Left lung (tissue), 10 donors: ENCODE results near the gene MTX1. TPM values are rescaled to one million over a fixed set of nuclear protein-coding genes. Genes with fewer than 3 reads are reported as not detected.
A peak's percentile ranks its signal among the peaks of the same experiment; 100 is the strongest.
"Not testable (repeated sequence)": the region's sequence is repeated elsewhere in the genome, so short reads cannot be mapped to it uniquely, and the experiment has no call there.

Experiments used
- ATAC-seq: fragments of 200-7000 bp; cut with Tn5 transposase; one replicate; pipeline ENCODE4 v1.9.1; 2020; ENCODE audit warnings: moderate library complexity
- DNase-seq, 4 donors: peaks; one replicate each; pipeline ENCODE4 v3.0.0-alpha.2; 2013 to 2020
- H3K27ac ChIP-seq, 2 donors: fragments of 200-600 bp; sonication (generic) in 1 of 2; one replicate each; pipeline versions ENCODE4 v1.5.0 to v1.8.0; 2020 to 2021
- H3K27me3 ChIP-seq, 2 donors: fragments of 200-600 bp; sonication (generic) in 1 of 2; one replicate each; pipeline versions ENCODE4 v1.5.0 to v1.8.0; 2020 to 2021
- H3K36me3 ChIP-seq, 2 donors: fragments of 200-600 bp; sonication (generic) in 1 of 2; one replicate each; pipeline versions ENCODE4 v1.5.0 to v1.8.0; 2020 to 2021
- H3K4me1 ChIP-seq, 2 donors: fragments of 200-600 bp; one replicate each; pipeline ENCODE4 v1.8.0; 2021
- H3K4me3 ChIP-seq, 2 donors: fragments of 200-600 bp; sonication (generic) in 1 of 2; one replicate each; pipeline versions ENCODE4 v1.5.0 to v1.8.0; 2020 to 2021; ENCODE audit warnings: mild to moderate bottlenecking in 1 of 2
- H3K9me3 ChIP-seq, 2 donors: fragments of 200-600 bp; sonication (generic) in 1 of 2; one replicate each; pipeline versions ENCODE4 v1.5.0 to v1.8.0; 2020 to 2021
- intact Hi-C, 2 donors: fragments of 100-400 bp; cut with DNase I; formaldehyde crosslinking; loops; one replicate each; pipeline versions ENCODE4 v1.11.2 to v1.14.2; 2022
- polyA plus RNA-seq, 6 donors: library from polyadenylated mRNA; unstranded; fragments of 120-200 nt; gene quantifications; one replicate each; pipeline ENCODE4 v1.2.1, GENCODE V29; 2013; ENCODE audit not compliant: insufficient read length in 6 of 6
- total RNA-seq, 2 donors: library from RNA; stranded (reverse); fragmentation: NEBNext Ultra II Directional; extraction: Animal tissue kit (Norgen Biotek cat#: 25700); gene quantifications; one replicate each; pipeline ENCODE4 v1.2.1, GENCODE V29; 2021
- TF ChIP-seq, protein P1 (sequence below), 2 donors: fragments of 200-600 bp; sonication (generic) in 1 of 2; IDR thresholded peaks; one replicate each; pipeline versions ENCODE4 v1.5.0 to v1.8.0; 2021; ENCODE audit warnings: antibody characterized with exemption in 2 of 2
- donor health status: DM: no; HTN: yes; CAD: no.
- donor health status: DM: no; HTN: no; CAD: no.

MTX1 gene
- total and polyA plus RNA-seq, 8 donors: 28.6 to 45.5 (median 31.1) TPM

DNA sequence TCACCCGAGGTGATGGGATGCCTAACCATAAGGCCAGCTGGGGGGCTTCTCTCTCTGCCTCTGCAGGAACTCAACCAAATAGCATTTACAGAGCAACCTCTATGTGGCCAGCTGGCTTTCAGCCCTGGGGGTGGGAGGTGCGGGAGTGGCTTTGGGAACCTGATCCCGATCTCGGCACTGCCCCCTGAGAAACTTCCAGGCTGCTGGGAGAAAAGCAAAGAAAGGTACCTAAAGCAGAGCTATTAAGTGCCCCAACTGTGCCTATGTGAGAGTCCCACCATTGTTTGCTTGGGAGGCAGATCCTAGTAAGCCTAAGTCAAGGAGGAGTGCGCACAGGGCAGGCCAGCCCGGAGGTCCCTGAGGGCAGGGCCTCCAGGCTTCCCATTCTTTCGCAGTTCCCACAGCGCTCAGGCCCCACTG lies 42.4 kb upstream of the MTX1 start:
- Histone ChIP-seq H3K4me1 (peaks cover 4 to 21% of the 10 kb centered on the region in 2 donors), H3K27me3 (peaks cover 0 to 12% of the 10 kb centered on the region in 2 donors), H3K36me3 (peaks cover 0 to 22% of the 10 kb centered on the region in 2 donors), H3K9me3 (no peaks in the 10 kb centered on the region), H3K4me3 (no peak overlapping the region), H3K27ac (peak overlapping the region; percentile 26 to 67)
- DNase-seq (no peak), ATAC-seq (no peak)
- intact Hi-C loops: no loop called here
- TF ChIP-seq, protein P1, sequence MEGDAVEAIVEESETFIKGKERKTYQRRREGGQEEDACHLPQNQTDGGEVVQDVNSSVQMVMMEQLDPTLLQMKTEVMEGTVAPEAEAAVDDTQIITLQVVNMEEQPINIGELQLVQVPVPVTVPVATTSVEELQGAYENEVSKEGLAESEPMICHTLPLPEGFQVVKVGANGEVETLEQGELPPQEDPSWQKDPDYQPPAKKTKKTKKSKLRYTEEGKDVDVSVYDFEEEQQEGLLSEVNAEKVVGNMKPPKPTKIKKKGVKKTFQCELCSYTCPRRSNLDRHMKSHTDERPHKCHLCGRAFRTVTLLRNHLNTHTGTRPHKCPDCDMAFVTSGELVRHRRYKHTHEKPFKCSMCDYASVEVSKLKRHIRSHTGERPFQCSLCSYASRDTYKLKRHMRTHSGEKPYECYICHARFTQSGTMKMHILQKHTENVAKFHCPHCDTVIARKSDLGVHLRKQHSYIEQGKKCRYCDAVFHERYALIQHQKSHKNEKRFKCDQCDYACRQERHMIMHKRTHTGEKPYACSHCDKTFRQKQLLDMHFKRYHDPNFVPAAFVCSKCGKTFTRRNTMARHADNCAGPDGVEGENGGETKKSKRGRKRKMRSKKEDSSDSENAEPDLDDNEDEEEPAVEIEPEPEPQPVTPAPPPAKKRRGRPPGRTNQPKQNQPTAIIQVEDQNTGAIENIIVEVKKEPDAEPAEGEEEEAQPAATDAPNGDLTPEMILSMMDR (IDR thresholded peaks at IDR 0.05): no peak

DNA sequence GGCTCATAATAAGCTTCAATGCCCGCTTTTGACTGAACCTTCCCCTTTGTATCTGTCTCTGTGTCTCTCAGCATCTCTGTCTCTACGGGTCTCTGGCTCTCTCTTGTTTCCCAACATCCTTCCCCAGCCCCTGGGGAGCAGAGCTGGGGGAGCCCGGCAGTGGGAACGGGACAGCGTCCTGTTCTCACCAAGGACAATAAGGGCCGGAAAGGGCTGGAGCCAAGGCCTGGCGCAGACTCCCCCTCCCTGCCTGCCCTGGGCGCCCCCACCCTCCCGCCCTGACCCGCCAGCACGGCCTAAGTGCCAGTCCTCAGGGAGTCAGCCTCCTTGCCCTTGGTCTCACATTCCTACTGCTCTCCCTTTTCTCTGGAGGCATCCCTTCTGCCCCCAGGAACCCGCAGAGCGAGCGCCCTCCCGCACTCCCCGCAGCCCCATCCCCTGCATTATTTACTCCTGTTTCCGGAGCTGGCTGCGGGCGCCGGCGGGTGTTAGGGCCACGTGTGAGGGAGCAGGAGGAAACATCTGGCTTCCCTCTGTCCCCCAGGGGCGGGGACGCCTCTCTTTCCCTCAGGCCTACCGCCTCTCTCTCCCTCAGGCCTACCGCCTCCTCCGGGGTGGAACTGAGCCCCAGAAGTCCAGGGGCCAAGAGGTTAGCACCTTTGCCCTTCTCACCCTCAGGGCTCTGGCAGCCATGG lies 41.9 kb upstream of the MTX1 start:
- no peaks in the 10 kb centered on the region for H3K9me3 ChIP-seq
- peak in 3 of 4 donors; percentile 66 to 86 (median 81) for DNase-seq
- H3K36me3 ChIP-seq: peaks cover 0 to 23% of the 10 kb centered on the region in 2 donors
- peaks cover 4 to 24% of the 10 kb centered on the region in 2 donors for H3K4me1 ChIP-seq
- intact Hi-C loops: no loop called here
- TF ChIP-seq, protein P1 (IDR thresholded peaks at IDR 0.05): no peak
- H3K4me3 ChIP-seq: no peak overlapping the region
- H3K27me3 ChIP-seq: peaks cover 0 to 12% of the 10 kb centered on the region in 2 donors
- H3K27ac ChIP-seq: peak overlapping the region; percentile 26 to 67
- ATAC-seq: peak; percentile 42

DNA sequence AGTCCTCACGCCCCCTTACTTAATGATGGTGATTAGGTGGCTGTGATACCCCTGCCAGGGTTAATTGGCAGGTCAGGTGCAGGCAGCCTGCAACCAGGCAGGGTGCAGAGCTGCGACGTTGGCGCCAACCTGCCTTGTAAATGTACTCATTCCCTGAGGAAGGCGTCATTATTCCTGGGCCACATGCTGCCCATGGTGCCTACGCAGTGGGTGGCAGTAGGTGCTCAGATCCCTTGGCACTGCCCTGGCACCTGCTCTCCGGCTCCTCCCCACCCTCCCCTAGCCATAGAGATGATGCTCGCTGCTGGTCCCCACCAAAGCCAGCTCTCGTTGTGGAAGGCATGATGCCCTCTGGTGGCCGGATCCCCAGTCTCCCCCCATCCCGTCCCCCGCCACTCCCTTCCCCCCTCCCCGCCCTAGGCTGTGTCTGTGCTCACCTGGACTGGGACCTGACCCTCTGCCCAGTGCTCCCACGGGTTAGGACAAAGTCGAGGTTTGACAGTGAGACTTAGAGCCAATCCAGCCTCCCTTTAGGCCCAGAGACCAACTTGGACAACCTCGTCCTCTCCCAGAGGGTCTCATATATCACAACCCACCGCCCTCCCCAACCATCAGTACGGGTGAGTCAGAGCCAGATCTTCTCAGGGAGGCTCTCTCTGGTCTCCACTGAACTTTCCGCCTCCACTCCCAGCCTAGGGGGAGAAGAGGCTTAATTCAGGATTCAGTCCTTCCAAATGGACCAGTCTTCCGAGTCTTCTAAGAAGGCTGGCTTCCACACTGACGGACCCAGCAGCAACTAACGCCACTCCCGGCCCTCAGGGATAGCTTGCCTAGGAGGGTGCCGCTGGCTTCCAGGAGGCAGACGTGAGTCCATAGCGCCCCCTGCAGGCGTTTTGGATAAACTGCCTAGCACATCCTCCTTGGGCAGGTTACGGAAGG lies 41.1 kb upstream of the MTX1 start:
- H3K4me1 ChIP-seq: peaks cover 8 to 32% of the 10 kb centered on the region in 2 donors
- intact Hi-C loops: loop anchor here in 1 of 2 donors (2.0 kb wide), 1 partner anchor 75 kb away; no protein-coding TSS in a partner anchor
- peaks cover 0 to 12% of the 10 kb centered on the region in 2 donors for H3K27me3 ChIP-seq
- DNase-seq (peak; percentile 67 to 95 (median 88)), ATAC-seq (peak; percentile 93)
- no peaks in the 10 kb centered on the region for H3K9me3 ChIP-seq
- TF ChIP-seq, protein P1 (IDR thresholded peaks at IDR 0.05): peak; percentile 68 to 90
- H3K36me3 ChIP-seq: peaks cover 0 to 23% of the 10 kb centered on the region in 2 donors
- H3K27ac ChIP-seq: peak overlapping the region in 1 of 2 donors; percentile 67
- H3K4me3 ChIP-seq: no peak overlapping the region

DNA sequence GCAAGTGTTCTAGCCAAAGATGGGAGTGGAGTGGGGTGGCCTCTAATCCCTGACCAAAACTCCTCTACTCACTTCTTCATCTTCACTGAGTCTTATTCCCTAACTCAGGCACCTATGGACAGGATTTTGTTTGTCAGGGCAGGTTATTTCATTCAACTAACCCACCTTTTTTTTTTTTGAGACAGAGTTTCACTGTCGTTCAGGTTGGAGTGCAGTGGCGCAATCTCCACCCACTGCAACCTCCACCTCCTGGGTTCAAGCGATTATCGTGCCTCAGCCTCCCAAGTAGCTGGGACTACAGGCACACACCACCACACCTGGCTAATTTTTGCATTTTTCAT lies 40.4 kb upstream of the MTX1 start:
- not testable (repeated sequence) for H3K4me3 ChIP-seq, ATAC-seq, H3K9me3 ChIP-seq, H3K27ac ChIP-seq, DNase-seq
- Histone ChIP-seq H3K4me1 (peaks cover 9 to 35% of the 10 kb centered on the region in 2 donors), H3K27me3 (peaks cover 0 to 12% of the 10 kb centered on the region in 2 donors), H3K36me3 (peaks cover 0 to 23% of the 10 kb centered on the region in 2 donors)
- intact Hi-C loops: loop anchor here in 1 of 2 donors (2.0 kb wide), 1 partner anchor 75 kb away; no protein-coding TSS in a partner anchor

DNA sequence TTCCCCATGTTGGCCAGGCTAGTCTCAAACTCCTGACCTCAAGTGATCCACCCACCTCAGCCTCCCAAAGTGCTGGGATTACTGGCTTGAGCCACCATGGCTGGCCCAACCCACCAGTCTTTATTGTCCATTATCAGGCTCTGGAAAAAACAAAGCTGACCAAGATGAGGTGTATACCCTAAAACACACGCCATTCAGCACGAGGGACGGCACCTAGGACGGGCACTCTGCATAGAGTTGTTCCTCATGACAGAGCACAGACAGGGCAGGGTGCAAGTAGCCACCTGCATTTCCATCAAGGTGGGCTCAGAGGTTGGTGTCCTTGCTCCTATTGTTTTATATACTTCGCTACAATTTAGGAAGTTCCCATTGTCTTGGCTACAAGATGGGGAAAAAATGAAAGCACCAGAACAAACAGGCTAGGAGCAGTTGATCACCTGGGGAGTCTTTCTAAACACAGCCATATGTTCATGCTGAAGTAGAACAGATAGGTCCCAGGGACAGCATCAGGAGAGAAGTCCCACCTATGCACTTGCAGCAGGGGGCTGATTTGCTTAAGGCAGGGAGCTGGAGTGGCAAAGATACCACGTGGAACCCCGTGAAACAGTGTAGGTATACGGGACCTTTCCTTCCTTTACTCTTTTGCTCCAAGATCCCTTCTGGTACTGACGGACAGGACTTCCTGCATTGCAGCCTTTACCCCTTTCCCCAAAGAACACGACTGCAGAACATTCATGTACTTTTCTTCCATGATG lies 39.9 kb upstream of the MTX1 start:
- H3K27me3 ChIP-seq: peaks cover 0 to 12% of the 10 kb centered on the region in 2 donors
- no peak for DNase-seq
- peaks cover 0 to 23% of the 10 kb centered on the region in 2 donors for H3K36me3 ChIP-seq
- H3K27ac ChIP-seq: no peak overlapping the region
- intact Hi-C loops: loop anchor here in 1 of 2 donors (2.0 kb wide), 1 partner anchor 76 kb away; no protein-coding TSS in a partner anchor
- TF ChIP-seq, protein P1 (IDR thresholded peaks at IDR 0.05): no peak
- no peaks in the 10 kb centered on the region for H3K9me3 ChIP-seq
- H3K4me3 ChIP-seq: no peak overlapping the region
- ATAC-seq: no peak
- peaks cover 9 to 40% of the 10 kb centered on the region in 2 donors for H3K4me1 ChIP-seq
